Pulmonary artery endothelial cell (primary cell): Measurements from ENCODE around the gene LEO1. TPM values are rescaled to one million over a fixed set of nuclear protein-coding genes. Genes with fewer than 3 reads are reported as not detected.
"Not testable (repeated sequence)": the region's sequence is repeated elsewhere in the genome, so short reads cannot be mapped to it uniquely, and the experiment has no call there.

Experiments used
- DNase-seq: peaks from one replicate; pipeline ENCODE4 v3.0.0-alpha.2; 2011; ENCODE audit warnings: low read depth, low spot score
- total RNA-seq: library from RNA; depleted of rRNA; stranded (reverse); fragments of >200 nt; gene quantifications from 2 replicates; pipeline ENCODE4 v1.2.3, GENCODE V29; 2014

Gene LEO1
- total RNA-seq, 1 donor from 2014 or later, result 23.1 TPM

DNA sequence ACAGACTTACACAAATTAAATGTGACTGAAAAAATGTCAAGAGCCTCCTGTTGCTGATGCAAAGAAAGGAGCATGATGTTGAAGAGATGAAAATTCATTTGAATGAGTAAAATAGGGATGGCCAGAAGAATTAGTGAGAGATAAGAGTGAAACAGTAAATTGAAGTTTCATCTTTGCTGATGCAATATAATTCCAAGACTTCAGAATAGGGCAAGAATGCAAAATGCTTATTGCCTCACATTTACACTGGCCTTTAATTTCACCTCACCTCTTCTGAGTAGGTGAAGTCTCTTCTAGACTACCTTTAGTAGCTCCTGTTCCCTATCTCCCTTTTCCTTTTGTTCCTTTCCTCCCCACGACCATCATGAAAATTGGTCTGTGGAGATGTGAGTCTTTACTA, 32.1 kb upstream of the LEO1 start:
- no peak for DNase-seq

DNA sequence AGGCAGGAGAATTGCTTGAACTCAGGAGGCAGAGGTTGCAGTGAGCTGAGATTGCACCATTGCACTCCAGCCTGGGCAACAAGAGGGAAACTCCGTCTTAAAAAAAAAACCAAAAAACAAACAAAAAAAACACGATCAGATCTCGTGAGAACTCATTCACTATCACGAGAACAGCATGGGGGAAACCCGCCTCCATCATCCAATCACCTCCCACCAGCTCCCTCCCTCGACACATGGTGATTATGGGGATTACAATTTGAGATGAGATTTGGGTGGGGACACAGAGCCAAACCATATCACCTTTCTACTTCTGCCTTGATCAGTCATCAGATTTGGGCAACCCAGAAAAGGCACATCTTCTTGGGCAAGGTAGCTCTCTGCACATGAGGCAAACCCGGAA, 31.5 kb upstream of the LEO1 start:
- DNase-seq, result not testable (repeated sequence)

DNA sequence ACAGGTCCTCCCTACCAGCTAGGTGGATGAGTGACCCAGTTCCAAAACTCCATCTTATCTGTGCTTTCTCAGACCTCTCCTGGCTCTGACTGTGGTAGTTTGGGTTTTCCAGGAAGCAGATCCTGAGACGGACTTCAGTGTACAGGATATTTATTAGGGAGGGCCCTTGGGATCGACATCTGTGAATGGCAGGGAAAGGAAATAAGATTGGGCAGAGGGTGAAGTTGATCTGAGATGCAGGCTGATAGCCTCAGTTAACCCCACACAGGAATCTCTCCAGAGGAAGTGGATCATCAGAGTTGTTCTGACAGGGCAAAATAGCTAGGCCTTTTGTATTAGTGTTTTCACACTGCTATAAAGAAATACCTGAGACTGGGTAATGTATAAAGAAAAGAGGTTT, 30.8 kb upstream of the LEO1 start:
- DNase-seq, result no peak

DNA sequence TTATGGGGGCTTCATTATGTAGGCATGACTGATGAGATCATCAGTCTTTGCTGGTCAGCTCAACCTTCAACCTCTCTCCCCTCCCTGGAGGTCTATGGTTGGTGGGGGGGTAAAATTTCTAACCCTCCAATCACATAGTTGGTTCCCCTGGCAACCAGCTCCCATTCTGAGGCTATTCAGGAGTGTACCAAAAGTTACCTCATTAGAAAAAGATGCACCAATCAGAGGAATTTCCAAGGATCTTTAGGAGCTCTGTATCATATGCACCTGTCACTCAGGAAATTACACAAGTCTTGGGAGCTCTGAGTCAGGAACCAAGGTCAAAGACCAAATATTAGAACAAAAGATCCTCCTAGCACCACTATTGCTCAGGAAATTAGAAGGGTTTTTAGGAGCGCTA, 21.4 kb upstream of the LEO1 start:
- DNase-seq, result no peak

DNA sequence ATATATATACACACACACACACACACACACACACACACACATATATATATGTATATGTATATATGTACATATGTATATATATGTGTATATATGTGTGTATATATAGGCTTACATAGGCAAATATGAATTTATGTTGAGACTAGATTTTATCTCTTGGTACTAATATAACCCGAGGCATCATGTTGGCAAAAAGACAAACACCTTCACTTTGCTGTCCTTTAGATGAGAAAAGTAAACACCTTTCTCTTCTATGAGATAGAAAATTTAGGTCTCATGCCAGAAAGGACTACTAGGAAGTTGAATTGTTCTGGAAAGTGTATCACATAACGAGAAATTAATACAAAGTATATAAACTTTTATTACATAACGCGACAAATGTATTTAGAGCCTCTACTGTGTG, 19.6 kb upstream of the LEO1 start:
- no peak for DNase-seq

DNA sequence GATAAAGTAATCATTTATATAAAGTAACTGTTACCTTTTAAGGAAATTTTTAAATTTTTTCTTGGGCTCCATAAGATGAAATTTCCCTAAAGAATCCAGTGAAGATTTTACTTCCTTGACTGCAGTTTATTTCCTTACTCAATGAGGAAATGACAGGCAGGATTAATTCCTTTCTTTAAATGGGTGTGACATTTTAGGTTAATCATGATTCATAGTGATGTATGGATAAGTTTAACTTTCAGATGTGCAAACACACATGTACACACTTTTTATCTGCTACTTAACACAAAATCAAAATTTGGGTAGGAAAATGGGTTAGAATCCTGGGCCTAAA, 11.2 kb upstream of the LEO1 start:
- no peak for DNase-seq

DNA sequence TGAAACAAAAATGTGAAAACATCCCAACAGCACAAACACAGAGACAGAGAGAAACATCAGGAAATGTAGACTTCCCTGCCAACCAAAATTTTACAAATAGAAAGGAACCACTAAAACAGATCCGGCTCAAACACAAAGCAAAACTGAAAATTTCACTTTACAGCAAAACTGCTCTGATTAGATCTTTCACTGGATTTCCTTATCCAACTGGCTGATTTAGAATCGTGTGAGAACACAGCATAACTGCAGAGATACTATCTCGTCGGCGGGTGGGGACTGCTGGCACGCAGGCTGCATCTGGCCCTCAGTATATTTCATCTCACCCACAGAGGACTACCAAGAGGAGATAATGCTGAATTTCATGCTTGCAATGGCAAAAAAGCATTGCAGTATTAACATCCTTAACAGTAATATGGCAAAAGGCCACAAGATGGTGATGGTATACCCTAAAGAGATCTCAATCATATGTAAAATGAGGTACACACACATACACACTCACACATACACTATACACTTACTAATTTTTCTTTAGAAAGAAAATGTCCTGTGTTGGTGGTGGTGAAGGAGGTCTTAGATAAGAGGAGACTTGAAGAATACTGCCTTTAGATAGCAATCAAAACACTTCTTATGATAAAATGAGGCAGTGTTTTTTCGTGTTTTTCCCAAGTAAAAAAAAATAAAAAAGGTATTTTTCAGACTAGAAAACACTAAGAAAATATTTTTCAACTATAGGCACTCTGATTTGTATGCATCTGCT, 10.6 kb upstream of the LEO1 start:
- DNase-seq, result peak; percentile 43

DNA sequence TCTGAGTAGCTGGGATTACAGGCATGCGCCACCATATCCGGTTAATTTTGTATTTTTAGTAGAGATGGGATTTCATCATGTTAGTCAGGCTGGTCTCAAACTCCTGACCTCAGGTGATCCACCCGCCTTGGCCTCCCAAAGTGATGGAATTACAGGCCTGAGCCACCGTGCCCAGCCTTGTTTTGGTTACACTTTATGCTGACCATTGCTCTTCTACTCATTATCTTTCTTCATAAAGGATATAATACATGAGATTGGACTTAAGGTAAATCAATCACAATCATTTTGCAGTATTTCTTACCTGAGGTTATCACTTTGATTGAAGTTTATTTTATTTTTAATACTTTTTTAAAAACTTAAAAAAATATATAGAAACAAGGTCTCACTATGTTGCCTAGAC, 2.2 kb upstream of the LEO1 start:
- DNase-seq, result no peak

DNA sequence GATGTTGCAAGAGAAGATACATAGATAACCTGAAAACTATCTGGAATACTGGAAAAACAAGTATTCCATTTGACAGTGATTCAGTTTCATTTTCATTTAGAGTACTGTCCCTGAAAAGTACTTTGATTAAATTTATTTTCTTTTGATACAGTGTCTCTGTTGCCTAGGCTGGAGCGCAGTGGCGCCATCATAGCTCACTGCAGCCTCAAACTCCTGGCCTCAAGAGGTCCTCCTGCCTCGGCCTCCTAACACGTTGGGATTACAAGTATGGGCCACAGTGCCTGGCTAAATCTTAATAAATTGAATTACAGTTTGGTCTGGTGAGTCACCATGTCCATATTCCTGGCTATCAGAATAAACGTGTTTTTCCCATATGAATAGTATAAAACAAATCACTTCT, 1.6 kb upstream of the LEO1 start:
- DNase-seq, result no peak

DNA sequence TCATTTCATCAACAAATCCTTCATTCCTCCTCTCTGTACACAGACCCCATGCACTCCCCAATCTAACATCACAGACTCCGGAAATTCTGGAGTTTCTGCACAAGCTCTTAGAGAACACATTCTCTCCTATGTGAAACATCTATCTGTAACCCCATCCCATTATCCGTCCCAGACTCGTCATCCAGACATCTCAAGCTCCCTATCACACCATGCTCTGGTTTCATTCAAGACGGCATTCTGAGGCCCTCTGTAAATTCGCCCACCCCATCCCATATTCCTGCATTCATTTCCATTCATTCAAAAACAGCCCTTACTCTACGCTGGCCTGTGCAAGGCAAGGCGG, 575 bp downstream of the LEO1 start:
- no peak for DNase-seq

DNA sequence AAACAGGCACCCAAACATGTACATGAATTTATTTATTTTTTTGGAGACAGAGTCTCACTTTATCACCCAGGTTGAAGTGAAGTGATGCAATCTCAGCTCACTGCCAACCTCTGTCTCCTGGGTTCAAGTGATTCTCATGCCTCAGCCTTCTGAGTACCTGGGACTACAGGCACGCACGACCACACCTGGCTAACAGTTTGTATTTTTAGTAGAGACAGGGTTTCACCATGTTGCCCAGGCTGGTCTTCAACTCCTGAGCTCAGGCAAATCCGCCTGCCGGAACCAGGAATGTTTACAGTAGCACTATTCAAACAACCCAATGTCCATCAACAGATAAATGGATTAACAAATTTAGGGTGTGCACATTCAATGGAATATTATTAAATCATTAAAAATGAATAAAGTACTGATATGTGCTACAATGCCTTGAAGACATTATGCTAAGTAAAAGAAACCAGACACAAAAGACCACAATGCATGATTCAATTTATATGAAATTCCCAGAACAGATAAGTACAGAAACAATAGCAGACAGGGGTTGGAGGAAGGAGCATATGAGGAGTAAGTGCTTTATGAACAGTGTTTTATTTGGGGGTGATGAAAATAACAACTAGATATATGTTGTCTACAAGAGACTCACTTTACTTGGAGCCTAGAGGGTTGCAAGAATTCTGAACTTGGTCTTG, 1.3 kb downstream of the LEO1 start:
- no peak for DNase-seq

DNA sequence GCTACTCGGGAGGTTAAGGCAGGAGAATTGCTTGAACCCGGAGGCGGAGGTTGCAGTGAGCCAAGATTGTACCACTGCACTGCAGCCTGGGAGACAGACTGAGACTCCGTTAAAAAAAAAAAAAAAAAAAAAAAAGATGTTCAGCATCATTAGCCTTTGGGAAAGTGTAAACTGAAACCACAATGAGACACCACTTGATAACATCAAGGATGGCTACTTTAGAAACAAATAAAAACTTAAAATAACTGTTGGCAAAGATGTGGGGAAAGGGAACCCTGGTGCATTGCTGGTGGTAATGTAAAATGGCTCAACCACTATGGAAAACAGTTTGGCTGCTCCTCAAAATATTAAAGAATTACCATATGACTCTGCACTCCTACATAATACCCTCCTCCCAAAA, 1.9 kb downstream of the LEO1 start:
- no peak for DNase-seq

DNA sequence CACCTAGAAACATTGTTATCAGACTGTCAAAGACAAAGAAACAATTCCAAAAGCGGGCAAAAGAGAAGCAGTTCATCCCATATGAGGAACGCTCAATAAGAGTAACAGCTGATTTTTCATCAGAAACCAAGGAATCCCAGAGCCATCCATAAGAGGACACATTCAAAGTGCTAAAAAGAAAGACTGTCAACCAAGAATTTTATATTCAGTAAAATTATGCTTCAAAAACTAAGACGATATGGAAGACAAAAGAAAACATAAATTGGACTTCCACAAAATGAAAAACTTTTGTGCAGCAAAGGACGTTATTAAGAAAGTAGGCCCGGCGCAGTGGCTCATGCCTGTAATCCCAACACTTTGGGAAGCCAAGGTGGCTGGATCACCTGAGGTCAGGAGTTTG, 4.0 kb downstream of the LEO1 start:
- DNase-seq, result no peak

DNA sequence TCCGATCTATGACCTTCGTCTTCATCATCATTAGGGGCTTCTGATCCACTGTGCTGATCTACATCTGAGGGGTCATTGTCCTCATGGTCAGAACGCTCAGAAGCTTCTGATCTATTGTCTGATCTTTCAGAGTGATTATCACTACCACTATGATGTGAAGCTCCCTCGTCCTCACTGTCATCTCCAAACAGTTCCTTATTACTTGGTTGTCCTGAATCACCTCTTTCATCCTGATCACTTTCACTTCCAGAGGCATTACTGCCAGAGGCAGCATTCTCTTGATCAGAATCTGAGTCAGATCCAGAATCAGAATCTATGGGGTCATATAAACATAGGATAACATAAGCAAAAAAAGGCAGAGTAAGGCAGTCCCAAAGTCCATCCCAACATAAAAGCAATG, 5.4 kb downstream of the LEO1 start:
- no peak for DNase-seq

DNA sequence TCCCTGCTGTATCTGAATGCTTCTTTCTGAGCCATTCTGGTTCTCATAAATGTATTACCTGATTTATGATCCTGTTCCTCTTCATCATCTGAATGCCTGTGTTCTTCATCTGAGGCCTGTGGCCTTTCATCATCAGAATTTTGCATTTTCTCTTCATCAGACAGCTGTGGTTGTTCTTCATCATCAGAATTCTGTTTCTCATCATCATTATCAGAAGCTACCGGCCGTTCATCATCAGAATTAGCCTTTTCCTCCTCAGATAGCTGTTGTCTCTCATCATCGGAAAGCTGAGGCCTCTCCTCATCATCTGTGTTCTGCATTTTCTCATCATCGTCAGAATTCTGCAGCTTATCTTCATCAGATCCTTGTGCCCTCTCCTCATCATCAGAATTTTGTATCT, 5.9 kb downstream of the LEO1 start:
- no peak for DNase-seq

DNA sequence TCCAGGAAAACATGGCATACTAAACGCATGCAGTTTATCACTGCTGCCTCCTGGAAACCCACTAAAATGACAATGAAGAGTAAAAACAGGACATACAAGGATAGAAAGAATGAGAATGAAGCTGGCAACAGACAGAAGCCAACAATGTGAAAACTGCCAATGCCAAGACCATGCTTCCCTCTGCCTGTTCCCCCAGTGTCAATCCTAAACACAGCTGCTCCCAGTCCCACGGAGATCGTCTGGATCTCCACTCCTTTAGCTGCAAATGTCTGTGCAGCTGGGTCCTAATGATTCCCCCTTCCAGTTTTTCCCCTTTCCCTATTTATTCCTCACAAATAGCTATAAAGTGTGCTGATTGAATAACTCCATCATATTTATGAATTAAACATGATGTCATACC, 16.1 kb downstream of the LEO1 start:
- DNase-seq, result no peak

DNA sequence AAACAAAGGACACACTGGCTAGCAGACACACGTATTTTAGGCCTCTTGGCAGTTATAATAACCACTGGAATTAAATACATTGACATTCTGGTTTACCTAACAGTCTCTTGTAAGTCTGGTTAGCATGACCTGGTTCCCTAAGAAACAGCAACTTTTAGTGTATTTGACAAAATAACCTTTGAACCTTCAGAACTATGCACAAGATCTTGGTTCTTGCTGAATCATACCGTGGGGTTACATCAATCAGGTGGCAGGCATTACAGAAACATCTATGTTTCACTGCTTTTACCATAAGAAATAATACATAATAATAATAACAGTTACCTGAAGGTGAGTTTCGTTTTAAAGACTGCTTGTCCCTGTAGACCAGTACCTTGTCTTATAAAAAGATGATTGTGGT, 18.8 kb downstream of the LEO1 start:
- no peak for DNase-seq

DNA sequence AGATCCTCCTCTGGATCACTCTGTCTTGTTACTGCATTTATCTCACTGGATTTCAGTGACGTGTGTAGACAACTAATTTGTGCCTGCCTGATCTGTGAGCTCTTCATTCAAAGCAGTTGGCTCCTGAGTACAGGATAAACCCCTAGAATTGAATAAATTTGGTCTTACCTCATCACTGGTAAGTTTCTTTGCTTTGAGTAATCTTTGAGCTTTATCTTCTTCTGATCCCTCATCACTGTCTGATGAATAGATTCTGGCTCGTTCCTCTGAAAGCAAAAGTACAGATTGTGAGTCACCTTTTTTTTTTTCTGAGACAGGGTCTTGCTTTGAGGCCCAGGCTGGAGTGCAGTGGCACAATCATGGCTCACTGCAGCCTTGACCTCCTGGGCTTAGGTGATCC, 24.5 kb downstream of the LEO1 start:
- DNase-seq, result no peak

DNA sequence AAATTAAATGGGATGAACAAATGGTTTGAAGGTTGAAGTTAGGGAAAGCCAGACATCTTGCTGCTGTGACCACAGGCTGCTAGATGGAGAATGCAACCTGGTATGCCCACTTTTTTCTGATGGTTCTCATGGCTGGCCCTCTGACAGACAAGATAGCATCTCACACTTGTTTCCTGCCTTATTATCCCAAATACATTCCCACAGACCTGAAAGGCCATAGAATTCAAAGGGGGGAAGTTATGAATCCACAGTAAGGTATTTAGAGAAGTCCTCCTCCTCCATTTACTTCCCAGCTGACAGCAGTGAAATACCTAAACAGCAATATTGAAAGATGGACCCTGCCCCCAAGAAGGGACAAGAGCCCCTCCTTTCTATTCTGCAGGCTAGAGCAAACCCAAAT, 32.4 kb downstream of the LEO1 start:
- peak; percentile 10 for DNase-seq

DNA sequence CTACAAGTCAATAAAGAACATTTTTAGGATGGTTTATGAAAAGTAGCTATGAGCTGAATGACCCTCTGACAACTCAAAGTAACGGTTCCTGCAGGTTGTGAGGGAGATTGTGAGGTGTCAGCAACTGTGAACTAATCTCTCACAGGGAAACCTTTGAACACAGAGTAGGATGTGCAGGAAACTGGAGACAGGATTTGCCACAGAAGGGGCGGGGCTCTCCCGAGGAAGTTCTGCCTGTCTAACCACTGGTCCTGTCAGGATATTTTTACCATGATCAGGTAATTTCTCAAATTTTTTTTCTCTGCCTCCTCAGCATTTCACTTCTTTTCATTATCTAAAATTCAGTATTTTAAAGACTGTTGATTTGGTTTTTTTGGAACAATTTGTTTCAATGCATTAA, 33.3 kb downstream of the LEO1 start:
- no peak for DNase-seq

DNA sequence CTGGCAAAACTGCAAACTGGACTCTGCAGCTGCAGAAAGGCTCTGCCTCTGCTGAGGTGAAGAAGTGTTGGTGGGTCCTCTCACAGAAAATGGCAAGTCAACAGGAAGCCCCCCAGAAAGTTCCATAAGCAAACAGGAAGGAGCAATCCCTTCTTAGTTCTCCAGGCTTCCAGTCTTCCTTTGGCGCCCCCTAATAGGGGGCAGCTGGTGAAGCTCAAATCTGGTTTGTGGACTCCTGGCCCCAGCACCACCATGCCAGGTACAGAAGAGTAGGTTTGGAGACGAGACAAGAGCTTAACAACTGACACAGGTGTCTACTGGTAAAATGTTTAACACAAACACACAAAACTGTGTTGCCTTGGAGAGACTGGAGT, 35.5 kb downstream of the LEO1 start:
- DNase-seq, result no peak

DNA sequence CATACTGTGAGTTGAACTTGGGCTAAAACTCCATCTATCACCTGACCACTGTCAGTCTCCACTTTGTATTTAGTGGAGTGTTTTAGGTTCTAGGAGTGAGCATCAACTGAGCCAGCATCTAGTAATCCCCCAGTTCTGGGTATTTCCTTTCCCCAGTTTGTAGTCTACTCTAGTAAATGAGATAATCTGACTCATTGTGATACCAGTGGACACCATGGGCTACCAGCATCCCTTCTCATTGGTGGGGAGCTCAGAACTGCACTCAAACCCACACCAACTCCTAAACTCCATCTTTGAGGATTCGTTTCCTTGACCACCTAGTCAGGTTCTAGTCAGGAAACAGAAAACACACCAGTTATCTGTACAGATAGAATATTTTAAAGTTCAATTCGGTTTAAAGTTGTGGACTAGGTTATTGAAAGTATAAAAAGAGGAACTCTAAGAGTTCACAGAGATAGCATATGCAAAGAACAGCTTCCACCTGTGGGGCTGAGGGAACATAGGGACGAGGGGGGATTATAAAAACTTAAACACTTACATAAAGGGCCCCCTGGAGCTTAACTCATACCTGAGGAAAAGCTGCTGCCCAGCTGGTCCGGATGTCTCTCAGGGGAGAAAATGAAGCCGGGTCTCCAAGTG, 36.0 kb downstream of the LEO1 start:
- DNase-seq, result no peak

DNA sequence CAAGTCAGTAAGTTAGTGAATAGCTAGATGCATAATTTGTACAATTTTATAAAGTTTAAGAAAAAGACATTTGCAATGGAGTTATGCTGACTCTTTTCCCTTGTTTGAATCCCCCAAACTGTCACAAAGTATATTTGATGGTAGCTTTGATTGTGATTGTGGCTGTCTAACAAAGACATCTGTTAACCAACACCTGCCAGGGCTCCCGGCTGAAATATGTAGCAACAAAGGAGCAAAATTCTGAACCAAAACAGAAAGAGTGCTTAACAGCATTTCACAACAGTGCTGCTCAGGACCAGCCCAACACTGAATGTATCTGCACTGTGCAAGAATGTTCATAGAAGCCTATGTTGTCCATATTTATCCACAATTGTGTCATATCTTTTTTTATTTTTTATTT, 39.4 kb downstream of the LEO1 start:
- DNase-seq, result no peak
